ENCODE data around the gene RIC1. TPM values are rescaled to one million over a fixed set of nuclear protein-coding genes. Genes with fewer than 3 reads are reported as not detected.

The RIC1 gene
- total and polyA plus RNA-seq, 2 of the 8 experiments (the other 6 are each of a cell fraction or from before 2014, with no cell fraction given) = 10.7 to 24.5 TPM

DNA sequence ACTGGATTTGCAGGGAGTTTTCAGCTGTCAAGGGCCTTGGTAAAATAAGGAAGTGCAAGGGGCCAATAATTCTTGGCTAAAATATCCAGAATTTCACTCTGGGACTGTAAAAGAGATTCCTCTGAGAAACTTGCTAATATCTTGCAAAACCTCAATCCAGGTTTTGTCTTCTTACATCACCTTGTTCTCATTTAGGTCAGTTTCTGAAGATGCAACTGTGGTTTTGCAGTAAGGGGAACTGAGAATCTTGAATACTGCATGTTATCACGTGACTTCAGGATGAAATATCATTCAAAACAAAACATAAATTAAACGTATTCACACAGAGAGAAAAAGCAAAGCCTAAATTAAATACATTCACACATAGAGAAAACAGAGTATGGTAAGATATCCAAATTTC lies 35.0 kb upstream of the RIC1 start:
- no peak overlapping the region for H2BK20ac ChIP-seq (ENCODE audit: low read length)
- no peak overlapping the region for H4K5ac ChIP-seq (ENCODE audit: insufficient read length, low read depth, low read length)
- H3K14ac ChIP-seq (ENCODE audit: insufficient read length) = no peak overlapping the region
- ChIA-PET POLR2A (ENCODE audit: partially characterized antibody) (no interaction called here), CTCF (ENCODE audit: partially characterized antibody) (interaction anchor here (0.6 kb wide), 1 partner anchor 64 kb away, joined by 3 read pairs; no protein-coding TSS in a partner anchor)
- H3K23ac ChIP-seq (ENCODE audit: insufficient read length) = no peak overlapping the region
- WGBS, 2 experiments (ENCODE audit: extremely low coverage in 1 of 2, insufficient coverage in 1 of 2, insufficient read length in 1 of 2, insufficient replicate concordance in 2 of 2, low coverage in 1 of 2, low lambda C conversion rate in 2 of 2, missing lambda C conversion rate in 1 of 2) = 77% methylated on average over 2 of the region's 2 CpGs; no CpG with 5 or more reads in 1 of the 2 experiments
- no peak overlapping the region for H2BK120ac ChIP-seq (replicated peaks; ENCODE audit: low read depth, low read length)
- TF ChIP-seq RXRA (IDR thresholded peaks at IDR 0.05; ENCODE audit: insufficient read depth, low read depth, low read length) (no peak), ZNF274 (IDR thresholded peaks at IDR 0.05; ENCODE audit: borderline replicate concordance, extremely low read depth, low read length) (no peak)
- no peaks in the 10 kb centered on the region for H3K4me1 ChIP-seq (replicated peaks in 1 of 4; ENCODE audit: control insufficient read depth in 3 of 4, insufficient read depth in 4 of 4, low read length in 3 of 4)
- H2BK12ac ChIP-seq (ENCODE audit: low read depth, low read length) = no peak overlapping the region
- FAIRE-seq (no peak), DNase-seq (ENCODE audit: low read depth in 1 of 2, low spot score in 2 of 2) (no peak)
- H2AFZ ChIP-seq (ENCODE audit: low read length) = no peak overlapping the region
- no peak overlapping the region for H3K27ac ChIP-seq (ENCODE audit: low read depth, low read length)
- H2BK5ac ChIP-seq (ENCODE audit: low read depth, low read length) = no peak overlapping the region
- no peaks in the 10 kb centered on the region for H3K79me1 ChIP-seq (ENCODE audit: low read depth, low read length)
- no peak overlapping the region for H4K91ac ChIP-seq (replicated peaks; ENCODE audit: insufficient read length, low read length)
- no peak overlapping the region for H3K18ac ChIP-seq (ENCODE audit: extremely low read depth, low read length)
- H4K8ac ChIP-seq (ENCODE audit: extremely low read depth, insufficient read depth, low read length) = no peak overlapping the region
- H3K27me3 ChIP-seq (replicated peaks in 1 of 4; ENCODE audit: control insufficient read depth in 3 of 4, extremely low read depth in 1 of 4, insufficient read depth in 3 of 4, low read length in 3 of 4) = no peaks in the 10 kb centered on the region
- no peaks in the 10 kb centered on the region for H3K23me2 ChIP-seq (ENCODE audit: low read depth, low read length)
- H3K4me3 ChIP-seq (ENCODE audit: extremely low read depth in 1 of 4, insufficient read depth in 2 of 4, low read depth in 3 of 4, low read length in 4 of 4) = no peak overlapping the region
- H3K36me3 ChIP-seq (ENCODE audit: control insufficient read depth in 2 of 4, insufficient read depth in 4 of 4, low read length in 3 of 4) = no peaks in the 10 kb centered on the region
- no peak overlapping the region for H3K4me2 ChIP-seq (ENCODE audit: insufficient read depth in 1 of 2, low read depth in 2 of 2, low read length in 2 of 2)
- no peaks in the 10 kb centered on the region for H3K79me2 ChIP-seq (ENCODE audit: control insufficient read depth in 1 of 2, insufficient read depth in 2 of 2, low read length in 2 of 2)
- H3K9me3 ChIP-seq (ENCODE audit: insufficient read depth in 2 of 2, low read depth in 1 of 2, low read length in 1 of 2) = no peaks in the 10 kb centered on the region
- H4K20me1 ChIP-seq (replicated peaks in 1 of 2; ENCODE audit: control insufficient read depth in 1 of 2, insufficient read depth in 2 of 2, low read length in 2 of 2) = no peaks in the 10 kb centered on the region
- H3K56ac ChIP-seq (replicated peaks; ENCODE audit: insufficient read length, low read depth, low read length) = no peak overlapping the region
- H2BK15ac ChIP-seq (ENCODE audit: low read length) = no peak overlapping the region
- H2AK5ac ChIP-seq (ENCODE audit: low read depth, low read length) = no peak overlapping the region
- no peak overlapping the region for H3K9ac ChIP-seq (replicated peaks in 1 of 4; ENCODE audit: extremely low read depth in 1 of 4, low read depth in 3 of 4, low read length in 3 of 4)
- H3K4ac ChIP-seq (replicated peaks; ENCODE audit: insufficient read length, low read depth, low read length) = no peak overlapping the region
